GM12878 (cell line): Measurements from ENCODE around the gene A4GNT. TPM values are rescaled to one million over a fixed set of nuclear protein-coding genes. Genes with fewer than 3 reads are reported as not detected.

Experiments used
- ATAC-seq: fragments of 200-7000 bp; cut with Tn5 transposase; 3 replicates; pipeline ENCODE4 v1.9.1; 2020; ENCODE audit warnings: mild to moderate bottlenecking, moderate library complexity
- BruUV-seq: library from RNA; stranded (reverse); fragments of 400-500 nt; replicated peaks from 2 replicates; lab custom pipeline; 2021; lab: Mats Ljungman, UMichigan
- CTCF ChIA-PET: fragments of 300-600 bp; sonication (Branson Sonifier 250); formaldehyde crosslinking; extraction: SDS; loops from one replicate; lab custom pipeline; 2021; ENCODE audit warnings: inconsistent platforms; lab: Yijun Ruan, JAX
- POLR2A ChIA-PET: fragments of 350-600 bp; formaldehyde crosslinking; extraction: SDS; loops from one replicate; lab custom pipeline; 2021; ENCODE audit warnings: inconsistent platforms; lab: Charles Lee
- RAD21 ChIA-PET: fragments of 300-600 bp; sonication (Branson Sonifier 250); formaldehyde crosslinking; loops from one replicate; lab custom pipeline; 2023; ENCODE audit warnings: antibody characterized with exemption; ENCODE audit not compliant: unreplicated experiment; lab: Charles Lee
- SMC1A ChIA-PET: fragments of 300-600 bp; sonication (Branson Sonifier 250); formaldehyde crosslinking; loops from one replicate; lab custom pipeline; 2023; ENCODE audit not compliant: unreplicated experiment, uncharacterized antibody; lab: Charles Lee
- DNase-seq: peaks from one replicate; pipeline ENCODE4 v3.0.0-alpha.2; 2011; ENCODE audit warnings: low read depth, low spot score
- FAIRE-seq: peaks from 3 replicates; lab custom pipeline; 2011; peaks lifted over from hg19 to GRCh38; lab: Jason Lieb, UNC
- H2AFZ ChIP-seq: 2 replicates; pipeline ENCODE4 v1.6.0; 2011; ENCODE audit warnings: low read depth, low read length, control low read depth; ENCODE audit not compliant: control insufficient read depth
- H3K27ac ChIP-seq: 2 replicates; pipeline ENCODE4 v1.5.1; 2011; ENCODE audit warnings: control low read depth; ENCODE audit not compliant: control insufficient read depth, insufficient read depth
- H3K27me3 ChIP-seq, 2 experiments: replicated peaks in 1 of 2; 2 replicates each; pipeline versions ENCODE4 v1.6.0 to v1.6.1; 2011; ENCODE audit warnings: low read length in 1 of 2; ENCODE audit not compliant: control insufficient read depth in 2 of 2, insufficient read depth in 2 of 2
- H3K36me3 ChIP-seq, 2 experiments: 2 replicates each; pipeline ENCODE4 v1.5.1; 2011; ENCODE audit warnings: low read length in 1 of 2; ENCODE audit not compliant: control insufficient read depth in 2 of 2, insufficient read depth in 2 of 2
- H3K4me1 ChIP-seq: 2 replicates; pipeline ENCODE4 v1.6.1; 2011; ENCODE audit warnings: mild to moderate bottlenecking, low read length, moderate library complexity, mixed read lengths; ENCODE audit not compliant: control insufficient read depth, insufficient read depth
- H3K4me2 ChIP-seq: 2 replicates; pipeline ENCODE4 v1.6.0; 2011; ENCODE audit warnings: control low read depth; ENCODE audit not compliant: control insufficient read depth, insufficient read depth
- H3K4me3 ChIP-seq: fragments of 200-600 bp; sonication (generic); 2 replicates; pipeline ENCODE4 v1.5.1; 2016
- H3K79me2 ChIP-seq: 2 replicates; pipeline ENCODE4 v1.6.0; 2011; ENCODE audit warnings: low read length; ENCODE audit not compliant: control insufficient read depth, insufficient read depth
- H3K9ac ChIP-seq: 2 replicates; pipeline ENCODE4 v1.8.0; 2011; ENCODE audit warnings: low read length, control low read depth, mixed read lengths; ENCODE audit not compliant: control insufficient read depth, insufficient read depth
- H3K9me3 ChIP-seq: replicated peaks from 3 replicates; pipeline ENCODE4 v1.5.1; 2011; ENCODE audit warnings: mild to moderate bottlenecking, low read length; ENCODE audit not compliant: control insufficient read depth, insufficient read depth
- H4K20me1 ChIP-seq: 2 replicates; pipeline ENCODE4 v1.6.0; 2011; ENCODE audit not compliant: control insufficient read depth, insufficient read depth
- BRCA1 ChIP-seq: IDR thresholded peaks from 2 replicates; pipeline ENCODE4 v1.6.1; 2011; ENCODE audit warnings: low read depth, low read length, improper control_type of control experiment
- CHD4 ChIP-seq: fragments of 200-600 bp; sonication (generic); IDR thresholded peaks from 2 replicates; pipeline ENCODE4 v1.6.1; 2016; ENCODE audit warnings: mild to moderate bottlenecking
- CREM ChIP-seq: IDR thresholded peaks from 2 replicates; pipeline ENCODE4 v1.6.1; 2014; ENCODE audit warnings: antibody characterized with exemption, low read depth
- FOS ChIP-seq: IDR thresholded peaks from 3 replicates; pipeline ENCODE4 v1.6.1; 2011; ENCODE audit warnings: borderline replicate concordance; ENCODE audit not compliant: insufficient read length; ENCODE audit errors: extremely low read depth
- KDM1A ChIP-seq: fragments of 200-600 bp; sonication (generic); IDR thresholded peaks from 2 replicates; pipeline ENCODE4 v1.6.1; 2016; ENCODE audit warnings: borderline replicate concordance
- LARP7 ChIP-seq: fragments of 450-650 bp; IDR thresholded peaks from 2 replicates; pipeline ENCODE4 v1.6.1; 2017; ENCODE audit warnings: mild to moderate bottlenecking
- POLR2AphosphoS2 ChIP-seq: IDR thresholded peaks from 2 replicates; pipeline ENCODE4 v1.6.1; 2011; ENCODE audit warnings: low read depth, mild to moderate bottlenecking, low read length, improper control_type of control experiment, moderate library complexity
- STAT3 ChIP-seq: IDR thresholded peaks from 2 replicates; pipeline ENCODE4 v1.6.1; 2011; ENCODE audit warnings: low read depth, low read length, improper control_type of control experiment
- TAF1 ChIP-seq: IDR thresholded peaks from 2 replicates; pipeline ENCODE4 v1.6.1; 2011; ENCODE audit warnings: mild to moderate bottlenecking, low read depth, low read length, borderline replicate concordance
- TCF3 ChIP-seq: IDR thresholded peaks from 2 replicates; pipeline ENCODE4 v1.6.1; 2012; ENCODE audit warnings: low read depth, mild to moderate bottlenecking, low read length, borderline replicate concordance; ENCODE audit not compliant: insufficient read depth
- ZNF217 ChIP-seq: fragments of 450-650 bp; IDR thresholded peaks from 2 replicates; pipeline ENCODE4 v1.6.1; 2017; ENCODE audit warnings: antibody characterized with exemption, mild to moderate bottlenecking
- ZNF622 ChIP-seq: fragments of 450-650 bp; IDR thresholded peaks from 2 replicates; pipeline ENCODE4 v1.6.1; 2017; ENCODE audit warnings: mild to moderate bottlenecking, inconsistent platforms
- ZZZ3 ChIP-seq: IDR thresholded peaks from 2 replicates; pipeline ENCODE4 v1.6.1; 2011; ENCODE audit warnings: low read depth; ENCODE audit not compliant: control insufficient read depth, insufficient read length
- WGBS: methylation state at CpG from one replicate; pipeline ENCODE4 v1.1.6; 2016; ENCODE audit warnings: low lambda C conversion rate; ENCODE audit not compliant: insufficient replicate concordance, insufficient coverage; ENCODE audit errors: missing lambda C conversion rate; 5-methylcytosine and 5-hydroxymethylcytosine counted together
- in situ Hi-C: fragments of 300-500 bp; cut with MboI; formaldehyde crosslinking; loops from 9 replicates; pipeline ENCODE4 v1.14.3; 2018; ENCODE audit warnings: mixed read lengths
- intact Hi-C: fragments of 100-400 bp; cut with micrococcal nuclease; formaldehyde crosslinking; loops from one replicate; pipeline ENCODE4 v1.14.2; 2022; ENCODE audit not compliant: unreplicated experiment
- polyA plus RNA-seq, 11 experiments: library from polyadenylated mRNA; depleted of rRNA in 4 of 11; unstranded in 6 of 11; stranded (reverse) in 5 of 11; fragments of >200 nt; fragmentation: Nextera tagmentation in 4 of 11; fragmentation: Illumina TruSeq in 1 of 11; extraction: Ambion mirVana in 4 of 11; extraction: Trizol in 1 of 11; gene quantifications; 1 replicate in 1 of 11; 2 replicates in 10 of 11; pipeline versions ENCODE4 v1.2.1 to v1.2.3, GENCODE V29; 2011 to 2016; ENCODE audit warnings: inconsistent platforms in 2 of 11, missing spikeins in 2 of 11, low read depth in 1 of 11
- total RNA-seq, 4 experiments: library from RNA; depleted of rRNA in 3 of 4; stranded (reverse); fragments of >200 nt in 3 of 4; fragmentation: Illumina TruSeq in 1 of 4; extraction: Trizol in 1 of 4; gene quantifications; 2 replicates each; pipeline versions ENCODE4 v1.2.1 to v1.2.3, GENCODE V29; 2013 to 2021
- TF ChIP-seq, protein P1 (sequence below): fragments of 450-650 bp; IDR thresholded peaks from 2 replicates; pipeline ENCODE4 v1.6.1; 2016; ENCODE audit warnings: mild to moderate bottlenecking, moderate library complexity, borderline replicate concordance
- TF ChIP-seq, protein P2 (sequence below): fragments of 450-650 bp; IDR thresholded peaks from 2 replicates; pipeline ENCODE4 v1.6.1; 2016; ENCODE audit warnings: mild to moderate bottlenecking
- TF ChIP-seq, protein P3 (sequence below): fragments of 450-650 bp; IDR thresholded peaks from 2 replicates; pipeline ENCODE4 v1.6.1; 2017; ENCODE audit warnings: borderline replicate concordance
- TF ChIP-seq, protein P4 (sequence below): fragments of 450-650 bp; conservative IDR thresholded peaks from 2 replicates; pipeline ENCODE4 v1.6.1; 2017; ENCODE audit warnings: mild to moderate bottlenecking, moderate library complexity

A4GNT gene
- total and polyA plus RNA-seq, 10 of the 15 experiments (the other 5 are each of a cell fraction or from before 2014, with no cell fraction given) = not detected

DNA sequence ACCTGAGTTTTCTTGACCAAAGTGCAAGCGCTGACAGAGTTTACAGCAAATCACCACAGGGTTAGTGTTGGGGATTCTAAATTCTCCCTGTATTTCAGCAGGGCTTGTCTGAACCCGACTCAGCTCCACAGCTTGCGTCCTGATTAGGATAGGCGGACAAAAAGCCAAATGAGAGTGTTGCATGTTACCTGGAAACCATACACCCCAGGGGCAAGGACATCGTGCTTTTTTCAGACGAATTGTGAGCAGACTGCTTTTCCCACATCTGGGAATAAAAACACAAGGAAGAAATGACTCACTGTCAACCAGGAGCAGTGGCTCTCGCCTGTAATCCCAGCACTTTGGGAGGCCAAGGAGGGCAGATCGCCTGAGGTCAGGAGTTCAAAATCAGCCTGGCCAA lies 19.8 kb downstream of the A4GNT start (continued):
- TF ChIP-seq, protein P1, sequence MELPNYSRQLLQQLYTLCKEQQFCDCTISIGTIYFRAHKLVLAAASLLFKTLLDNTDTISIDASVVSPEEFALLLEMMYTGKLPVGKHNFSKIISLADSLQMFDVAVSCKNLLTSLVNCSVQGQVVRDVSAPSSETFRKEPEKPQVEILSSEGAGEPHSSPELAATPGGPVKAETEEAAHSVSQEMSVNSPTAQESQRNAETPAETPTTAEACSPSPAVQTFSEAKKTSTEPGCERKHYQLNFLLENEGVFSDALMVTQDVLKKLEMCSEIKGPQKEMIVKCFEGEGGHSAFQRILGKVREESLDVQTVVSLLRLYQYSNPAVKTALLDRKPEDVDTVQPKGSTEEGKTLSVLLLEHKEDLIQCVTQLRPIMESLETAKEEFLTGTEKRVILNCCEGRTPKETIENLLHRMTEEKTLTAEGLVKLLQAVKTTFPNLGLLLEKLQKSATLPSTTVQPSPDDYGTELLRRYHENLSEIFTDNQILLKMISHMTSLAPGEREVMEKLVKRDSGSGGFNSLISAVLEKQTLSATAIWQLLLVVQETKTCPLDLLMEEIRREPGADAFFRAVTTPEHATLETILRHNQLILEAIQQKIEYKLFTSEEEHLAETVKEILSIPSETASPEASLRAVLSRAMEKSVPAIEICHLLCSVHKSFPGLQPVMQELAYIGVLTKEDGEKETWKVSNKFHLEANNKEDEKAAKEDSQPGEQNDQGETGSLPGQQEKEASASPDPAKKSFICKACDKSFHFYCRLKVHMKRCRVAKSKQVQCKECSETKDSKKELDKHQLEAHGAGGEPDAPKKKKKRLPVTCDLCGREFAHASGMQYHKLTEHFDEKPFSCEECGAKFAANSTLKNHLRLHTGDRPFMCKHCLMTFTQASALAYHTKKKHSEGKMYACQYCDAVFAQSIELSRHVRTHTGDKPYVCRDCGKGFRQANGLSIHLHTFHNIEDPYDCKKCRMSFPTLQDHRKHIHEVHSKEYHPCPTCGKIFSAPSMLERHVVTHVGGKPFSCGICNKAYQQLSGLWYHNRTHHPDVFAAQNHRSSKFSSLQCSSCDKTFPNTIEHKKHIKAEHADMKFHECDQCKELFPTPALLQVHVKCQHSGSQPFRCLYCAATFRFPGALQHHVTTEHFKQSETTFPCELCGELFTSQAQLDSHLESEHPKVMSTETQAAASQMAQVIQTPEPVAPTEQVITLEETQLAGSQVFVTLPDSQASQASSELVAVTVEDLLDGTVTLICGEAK = no peak
- TF ChIP-seq ZNF217 = no peak
- no peak for TF ChIP-seq ZZZ3
- no peak for TF ChIP-seq CHD4
- TF ChIP-seq, protein P2, sequence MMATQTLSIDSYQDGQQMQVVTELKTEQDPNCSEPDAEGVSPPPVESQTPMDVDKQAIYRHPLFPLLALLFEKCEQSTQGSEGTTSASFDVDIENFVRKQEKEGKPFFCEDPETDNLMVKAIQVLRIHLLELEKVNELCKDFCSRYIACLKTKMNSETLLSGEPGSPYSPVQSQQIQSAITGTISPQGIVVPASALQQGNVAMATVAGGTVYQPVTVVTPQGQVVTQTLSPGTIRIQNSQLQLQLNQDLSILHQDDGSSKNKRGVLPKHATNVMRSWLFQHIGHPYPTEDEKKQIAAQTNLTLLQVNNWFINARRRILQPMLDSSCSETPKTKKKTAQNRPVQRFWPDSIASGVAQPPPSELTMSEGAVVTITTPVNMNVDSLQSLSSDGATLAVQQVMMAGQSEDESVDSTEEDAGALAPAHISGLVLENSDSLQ = no peak

DNA sequence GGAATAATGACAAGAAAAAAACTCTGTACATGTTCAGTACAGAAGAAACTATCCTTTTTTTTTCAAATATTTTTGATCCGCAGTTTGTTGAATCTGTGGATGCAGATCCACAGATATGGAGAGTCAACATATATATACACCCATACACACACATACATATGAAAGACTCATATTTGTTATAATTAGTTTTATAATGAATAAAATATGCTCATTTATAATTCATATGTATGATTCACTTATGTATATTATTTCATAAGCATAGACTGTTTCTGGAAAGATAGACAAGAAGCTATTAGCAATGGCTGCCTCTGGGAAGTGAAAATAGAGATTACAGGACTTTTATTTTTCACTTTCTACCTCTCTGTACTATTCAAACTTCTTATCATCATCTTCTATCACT lies 26.6 kb downstream of the A4GNT start:
- CTCF ChIA-PET = no interaction called here
- no peak overlapping the region for H3K4me2 ChIP-seq
- H3K9me3 ChIP-seq = no peaks in the 10 kb centered on the region
- no peaks in the 10 kb centered on the region for H4K20me1 ChIP-seq
- in situ Hi-C loops = no loop called here
- H3K9ac ChIP-seq = no peak overlapping the region
- SMC1A ChIA-PET = no interaction called here
- RAD21 ChIA-PET = no interaction called here
- H2AFZ ChIP-seq = no peak overlapping the region
- no TSS peak for BruUV-seq
- POLR2A ChIA-PET = no interaction called here
- no peak overlapping the region for H3K4me3 ChIP-seq
- H3K27ac ChIP-seq = no peak overlapping the region
- no peaks in the 10 kb centered on the region for H3K79me2 ChIP-seq
- ATAC-seq (no peak), FAIRE-seq (no peak), DNase-seq (no peak)
- no peaks in the 10 kb centered on the region for H3K4me1 ChIP-seq
- 100% methylated on average over 1 of the region's 1 CpG for WGBS
- H3K36me3 ChIP-seq = no peaks in the 10 kb centered on the region
- intact Hi-C loops = no loop called here
- H3K27me3 ChIP-seq = no peaks in the 10 kb centered on the region; a peak in 1 of 4 replicates
- TF ChIP-seq, protein P3, sequence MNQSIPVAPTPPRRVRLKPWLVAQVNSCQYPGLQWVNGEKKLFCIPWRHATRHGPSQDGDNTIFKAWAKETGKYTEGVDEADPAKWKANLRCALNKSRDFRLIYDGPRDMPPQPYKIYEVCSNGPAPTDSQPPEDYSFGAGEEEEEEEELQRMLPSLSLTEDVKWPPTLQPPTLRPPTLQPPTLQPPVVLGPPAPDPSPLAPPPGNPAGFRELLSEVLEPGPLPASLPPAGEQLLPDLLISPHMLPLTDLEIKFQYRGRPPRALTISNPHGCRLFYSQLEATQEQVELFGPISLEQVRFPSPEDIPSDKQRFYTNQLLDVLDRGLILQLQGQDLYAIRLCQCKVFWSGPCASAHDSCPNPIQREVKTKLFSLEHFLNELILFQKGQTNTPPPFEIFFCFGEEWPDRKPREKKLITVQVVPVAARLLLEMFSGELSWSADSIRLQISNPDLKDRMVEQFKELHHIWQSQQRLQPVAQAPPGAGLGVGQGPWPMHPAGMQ = no peak
- TF ChIP-seq POLR2AphosphoS2 (no peak), BRCA1 (no peak), KDM1A (no peak), STAT3 (no peak), TCF3 (no peak), CREM (no peak), ZNF622 (no peak), LARP7 (no peak), FOS (no peak), TAF1 (no peak)
- TF ChIP-seq, protein P4, sequence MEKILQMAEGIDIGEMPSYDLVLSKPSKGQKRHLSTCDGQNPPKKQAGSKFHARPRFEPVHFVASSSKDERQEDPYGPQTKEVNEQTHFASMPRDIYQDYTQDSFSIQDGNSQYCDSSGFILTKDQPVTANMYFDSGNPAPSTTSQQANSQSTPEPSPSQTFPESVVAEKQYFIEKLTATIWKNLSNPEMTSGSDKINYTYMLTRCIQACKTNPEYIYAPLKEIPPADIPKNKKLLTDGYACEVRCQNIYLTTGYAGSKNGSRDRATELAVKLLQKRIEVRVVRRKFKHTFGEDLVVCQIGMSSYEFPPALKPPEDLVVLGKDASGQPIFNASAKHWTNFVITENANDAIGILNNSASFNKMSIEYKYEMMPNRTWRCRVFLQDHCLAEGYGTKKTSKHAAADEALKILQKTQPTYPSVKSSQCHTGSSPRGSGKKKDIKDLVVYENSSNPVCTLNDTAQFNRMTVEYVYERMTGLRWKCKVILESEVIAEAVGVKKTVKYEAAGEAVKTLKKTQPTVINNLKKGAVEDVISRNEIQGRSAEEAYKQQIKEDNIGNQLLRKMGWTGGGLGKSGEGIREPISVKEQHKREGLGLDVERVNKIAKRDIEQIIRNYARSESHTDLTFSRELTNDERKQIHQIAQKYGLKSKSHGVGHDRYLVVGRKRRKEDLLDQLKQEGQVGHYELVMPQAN = no peak
